GM21526 (cell line): Measurements from ENCODE around the gene DROSHA.

Experiments
- ATAC-seq: cut with Tn5 transposase; IDR thresholded peaks from one replicate; pipeline ENCODE4 v1.9.1; 2021; ENCODE audit warnings: moderate library complexity; ENCODE audit not compliant: unreplicated experiment, low FRiP score

The DROSHA gene

DNA sequence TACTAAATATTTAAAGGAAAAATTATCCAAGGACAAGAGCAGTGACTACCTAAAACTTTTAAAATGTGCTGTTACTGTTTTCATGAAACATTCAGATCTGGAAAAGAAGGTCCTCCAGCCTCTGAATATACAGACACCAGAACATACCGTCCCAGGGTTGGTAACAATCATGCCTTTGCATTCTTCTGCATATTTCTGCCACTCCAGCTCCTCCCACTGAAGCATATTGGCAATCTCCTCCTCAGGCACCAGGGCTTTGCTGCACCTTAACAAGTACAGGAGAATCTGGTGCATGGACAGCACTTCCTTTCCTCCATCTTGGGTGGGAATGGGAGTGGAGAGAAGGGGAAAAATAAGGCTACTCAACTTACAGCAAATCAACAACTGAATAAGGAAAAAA is 60.0 kb downstream of the DROSHA start:
- ATAC-seq: no peak

DNA sequence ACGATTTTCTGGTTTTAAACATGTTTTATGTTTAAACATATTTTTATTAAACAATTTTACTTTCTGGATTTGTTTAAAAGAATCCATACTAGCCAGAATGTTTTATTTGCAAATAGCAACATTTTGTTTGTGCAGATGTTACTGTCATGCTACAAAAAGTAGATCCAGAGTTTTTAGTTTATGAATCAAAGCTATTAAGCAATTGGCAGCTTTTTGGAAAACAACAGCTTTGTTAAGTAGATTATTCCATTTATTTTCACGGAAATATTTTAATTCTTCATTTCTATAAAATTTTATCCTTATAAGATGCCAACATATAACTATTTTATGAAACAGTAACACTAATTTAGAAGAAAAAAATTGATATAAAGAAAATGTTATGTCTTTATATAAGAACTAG is 60.9 kb downstream of the DROSHA start:
- no peak for ATAC-seq

DNA sequence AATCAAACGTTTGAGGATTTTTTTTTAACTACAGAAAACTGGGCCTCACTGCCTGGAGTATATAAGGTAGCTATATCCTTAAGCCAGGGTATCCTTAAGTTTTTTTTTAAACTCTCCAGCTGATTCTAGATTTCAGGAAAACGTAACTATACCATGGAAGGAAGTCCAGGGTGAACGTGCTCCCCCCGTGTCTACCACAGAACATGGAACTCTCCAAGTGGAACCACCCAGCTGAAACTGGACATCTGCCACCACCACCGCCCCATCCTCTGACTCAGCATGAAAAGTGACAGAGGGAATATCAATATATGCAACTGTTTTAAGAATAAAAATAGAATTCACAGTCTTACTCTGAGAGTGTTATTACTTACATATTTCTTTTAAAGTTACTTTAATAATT is 61.3 kb downstream of the DROSHA start:
- no peak for ATAC-seq

DNA sequence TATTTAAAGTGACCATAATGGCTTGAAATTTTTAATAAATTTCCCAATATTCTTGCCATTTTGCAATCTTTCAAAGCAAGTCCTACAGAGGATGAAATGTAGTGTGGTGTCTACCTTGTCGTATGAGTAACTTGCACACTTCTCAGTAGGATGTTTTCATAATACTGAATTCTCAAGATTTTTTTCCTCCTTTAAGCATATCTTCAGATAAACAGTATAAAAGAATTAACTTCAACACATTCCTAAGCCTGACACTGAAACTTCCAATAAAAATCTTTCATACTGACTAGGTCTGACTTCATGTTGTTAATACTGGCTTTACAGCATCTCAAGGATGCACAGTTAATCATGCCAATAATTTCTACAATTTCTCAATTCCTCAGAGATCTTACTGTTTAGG is 62.0 kb downstream of the DROSHA start:
- ATAC-seq: no peak

GRCh38 chr5:31469466-31469865 is 62.4 kb downstream of the DROSHA start:
- no peak for ATAC-seq

DNA sequence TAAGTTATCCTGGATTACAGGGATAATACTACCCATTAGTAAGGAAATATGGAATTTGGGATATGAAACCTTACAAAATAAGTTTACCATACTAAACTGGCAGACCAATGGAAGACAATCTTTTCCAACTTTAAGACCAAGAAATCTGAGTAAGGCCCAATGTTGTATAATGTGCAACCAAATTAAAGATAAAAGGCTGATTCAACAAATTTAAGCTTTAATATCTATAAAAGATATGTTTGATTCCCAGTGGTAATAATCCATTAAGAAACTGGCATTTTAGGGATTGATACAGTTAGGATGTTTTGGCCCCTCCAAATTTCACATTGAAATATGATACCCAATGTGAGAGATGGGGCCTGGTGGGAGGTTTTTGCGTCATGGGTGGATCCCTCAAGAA is 66.6 kb downstream of the DROSHA start:
- ATAC-seq: no peak

DNA sequence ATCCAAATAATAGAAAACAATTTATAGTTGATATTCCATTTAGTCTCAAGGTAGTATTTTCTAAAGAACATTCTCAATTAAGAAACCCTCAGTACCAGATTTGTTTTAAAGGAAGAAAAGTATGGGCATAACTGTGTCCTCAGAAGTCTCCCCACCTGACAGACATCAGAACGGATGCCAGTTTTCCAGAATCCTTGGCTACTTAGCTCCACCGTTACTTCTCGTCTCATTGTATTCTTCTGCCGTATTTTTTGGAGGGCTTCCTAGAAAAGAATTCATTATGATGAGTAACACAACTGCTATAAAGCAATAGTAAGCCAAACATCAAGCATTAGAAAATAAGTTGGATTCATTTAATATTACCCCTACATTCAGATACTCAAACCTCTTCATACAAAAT is 67.8 kb downstream of the DROSHA start:
- ATAC-seq: no peak

DNA sequence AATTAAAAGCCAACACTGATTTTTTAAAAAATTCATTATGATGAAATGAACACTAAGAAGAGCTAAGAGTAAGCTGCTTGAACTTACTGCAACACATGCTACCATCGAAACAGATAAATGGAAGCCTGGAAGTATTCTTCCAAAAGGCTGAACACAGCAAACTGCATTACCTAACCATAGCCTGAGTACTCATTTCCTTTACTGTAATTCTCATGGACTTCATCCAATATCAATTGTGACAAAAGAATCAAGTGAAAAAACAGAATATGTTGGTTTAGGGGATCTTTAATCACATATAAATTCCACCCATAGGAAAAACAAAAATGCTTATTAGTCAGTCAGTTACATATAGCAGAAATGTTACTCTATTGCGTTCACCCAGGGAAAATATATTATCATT is 68.5 kb downstream of the DROSHA start:
- no peak for ATAC-seq

DNA sequence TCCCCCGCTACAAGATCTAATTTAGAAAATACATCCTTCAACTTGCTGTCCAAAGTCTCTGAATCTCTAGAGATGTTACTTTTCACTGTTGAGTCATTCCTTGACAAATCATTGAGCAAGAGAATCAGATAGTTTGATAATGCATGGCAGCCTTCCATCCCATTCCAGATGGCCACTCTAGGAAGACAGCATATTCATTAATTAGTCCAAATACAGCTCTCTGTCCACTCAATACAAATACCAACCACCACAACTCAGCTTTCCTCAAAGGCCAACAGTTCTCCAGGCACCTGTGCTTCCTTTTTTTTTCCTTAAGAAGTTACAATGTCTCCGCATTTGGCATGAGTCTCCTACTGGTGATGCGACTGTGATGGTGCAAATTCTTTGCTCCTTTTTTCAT is 72.3 kb downstream of the DROSHA start:
- no peak for ATAC-seq

GRCh38 chr5:31455172-31455571 is 76.7 kb downstream of the DROSHA start:
- no peak for ATAC-seq

- no peak for ATAC-seq
Measured at GRCh38 chr5:31453522-31453921, 78.4 kb downstream of the DROSHA start.

DNA sequence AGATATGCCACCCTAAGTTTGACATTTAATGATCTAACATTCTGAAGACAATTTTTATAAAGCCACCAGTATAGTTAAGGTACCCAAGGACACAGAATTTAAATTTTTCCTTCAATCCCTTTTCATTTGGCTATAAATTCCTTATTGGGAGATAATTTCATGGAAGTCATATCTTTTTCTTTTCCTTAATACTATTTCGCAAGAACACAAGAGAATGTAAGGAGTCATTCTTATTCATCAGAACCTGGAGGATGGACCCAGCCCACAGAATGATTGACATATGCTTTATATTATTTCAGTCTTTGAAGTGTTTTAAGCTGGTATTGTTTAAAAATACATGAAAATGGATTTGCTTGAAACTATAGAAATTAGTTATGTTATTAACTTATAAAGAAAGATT is 79.6 kb downstream of the DROSHA start:
- no peak for ATAC-seq

- ATAC-seq: no peak
Measured at GRCh38 chr5:31449962-31450361, 81.9 kb downstream of the DROSHA start.

DNA sequence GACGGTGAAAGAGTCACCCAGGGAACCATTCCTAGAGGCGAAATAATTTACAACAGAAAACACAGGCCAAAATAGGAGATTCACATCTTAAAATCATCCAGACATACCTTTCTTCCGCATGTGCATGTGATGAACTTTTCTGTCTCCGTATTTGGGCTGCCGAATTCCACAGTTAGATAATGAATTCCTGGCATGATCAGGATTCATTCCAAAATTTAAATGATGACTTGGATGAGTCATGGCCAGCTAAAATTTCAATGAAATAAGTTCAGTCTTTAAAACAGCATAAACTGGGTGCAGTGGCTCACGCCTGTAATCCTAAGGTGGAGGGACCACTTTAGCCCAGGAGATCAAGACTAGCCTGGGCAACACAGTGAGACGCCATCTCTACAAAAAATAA is 82.7 kb downstream of the DROSHA start:
- no peak for ATAC-seq

DNA sequence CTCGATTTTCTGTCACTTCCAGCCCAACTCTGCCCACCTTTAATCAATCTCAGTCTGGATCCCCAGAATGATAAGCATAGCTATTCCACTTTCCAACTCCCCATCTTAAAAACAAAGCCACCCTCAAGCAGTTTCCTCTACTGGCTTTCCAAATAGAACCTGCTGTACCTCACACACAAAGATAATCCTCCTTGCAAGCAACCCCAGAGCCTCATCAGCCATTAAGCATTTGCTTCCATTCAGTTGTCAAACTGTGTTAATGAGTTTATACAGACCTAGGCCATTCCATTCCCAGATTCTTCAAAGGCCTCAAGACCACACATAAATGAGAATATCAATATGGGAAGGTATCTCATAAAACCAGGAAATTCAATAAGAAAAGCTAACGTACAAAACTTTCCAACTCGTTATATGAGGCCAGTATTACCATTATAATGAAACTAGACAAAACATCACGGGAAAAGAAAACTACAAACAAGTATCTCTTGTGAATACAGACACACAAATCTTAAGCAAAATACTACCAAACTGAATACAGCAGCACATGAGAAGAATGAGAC is 86.8 kb downstream of the DROSHA start:
- ATAC-seq: no peak

DNA sequence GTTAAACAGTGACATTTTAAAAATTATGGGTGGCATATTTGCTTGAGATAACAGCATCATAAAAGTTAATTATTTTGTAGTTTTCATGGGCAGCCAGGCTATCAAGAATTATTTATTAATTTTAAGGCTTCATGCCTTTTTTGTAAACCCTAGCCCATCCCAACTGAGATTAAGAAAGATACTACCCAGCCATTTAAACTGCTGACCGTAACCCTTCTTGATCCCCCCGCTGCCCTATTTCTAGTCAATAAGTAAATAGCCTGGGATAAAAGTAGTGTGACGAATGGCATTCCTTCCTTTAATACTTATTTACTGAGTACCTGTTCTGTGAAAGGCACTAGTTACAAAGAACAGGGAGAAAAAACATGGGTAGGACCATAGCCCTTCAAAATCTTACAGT is 88.3 kb downstream of the DROSHA start:
- ATAC-seq: no peak

- ATAC-seq: no peak
Measured at GRCh38 chr5:31442058-31442745, 89.7 kb downstream of the DROSHA start.

- ATAC-seq: no peak
Measured at GRCh38 chr5:31436851-31437250, 95.0 kb downstream of the DROSHA start.

DNA sequence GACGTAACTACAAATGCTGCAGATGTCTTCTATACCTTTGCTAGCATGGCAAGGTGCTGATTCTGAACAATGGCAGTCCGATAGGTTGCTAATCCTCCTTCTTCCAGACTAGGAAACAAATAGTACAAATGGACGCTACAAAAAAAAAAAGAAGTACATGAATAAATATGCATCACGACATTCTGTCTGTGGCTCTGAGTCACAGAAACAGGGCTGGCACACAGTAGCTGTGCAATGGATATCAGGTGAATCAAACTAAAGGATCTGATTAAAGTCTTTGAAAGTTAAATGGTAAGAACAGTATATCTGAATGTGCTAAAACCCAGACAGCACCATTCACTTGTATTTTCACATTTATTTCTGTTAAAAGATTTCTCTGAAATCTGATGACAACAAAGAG is 96.2 kb downstream of the DROSHA start:
- no peak for ATAC-seq

DNA sequence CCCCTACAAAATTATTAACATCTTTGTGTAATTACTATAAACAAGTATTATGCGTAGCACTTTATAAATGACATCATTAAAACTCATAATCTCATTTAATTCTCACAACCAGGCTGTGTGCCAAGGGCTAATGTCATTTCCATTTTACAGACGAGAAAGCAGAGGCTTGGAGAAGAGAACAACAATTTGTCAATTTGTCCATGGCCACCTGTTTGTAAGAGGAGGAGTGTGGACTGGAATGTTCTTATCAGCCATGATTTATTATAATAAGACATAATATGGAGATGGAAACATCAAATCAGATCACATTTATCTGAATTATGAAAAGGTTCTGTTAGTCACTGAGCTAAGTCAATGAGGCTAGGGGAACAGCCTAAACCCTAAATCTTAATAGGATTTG is 97.0 kb downstream of the DROSHA start:
- no peak for ATAC-seq

GRCh38 chr5:31433229-31433628 is 98.7 kb downstream of the DROSHA start:
- no peak for ATAC-seq

GRCh38 chr5:31427724-31428309 is 104.1 kb downstream of the DROSHA start:
- no peak for ATAC-seq
